ENCODE measurements around the gene IBTK.

DNA sequence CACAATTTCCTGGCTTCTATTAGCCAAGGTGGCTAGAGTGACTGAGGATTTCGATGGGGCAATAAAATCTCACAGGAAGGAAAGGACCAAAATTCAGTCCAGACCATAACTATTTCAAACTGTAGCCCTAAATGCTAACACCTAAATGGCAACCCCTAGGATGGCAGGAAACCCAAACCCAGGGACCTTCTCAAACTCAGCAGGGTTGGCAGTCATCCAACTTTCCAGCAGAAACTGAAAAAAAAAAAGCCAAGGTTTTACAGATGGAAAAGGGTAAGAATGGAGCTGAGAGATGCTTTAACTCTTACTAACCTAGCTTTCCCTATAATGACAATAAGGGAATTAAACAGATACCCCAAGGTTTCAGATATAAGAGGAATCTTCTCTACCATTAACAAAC is 10.5 kb downstream of the IBTK start:
- TF ChIP-seq CTCF (IDR thresholded peaks at IDR 0.05) (no peak), POLR2A (IDR thresholded peaks at IDR 0.05) (no peak)
